ENCODE measurements around the gene CST7.
"Not testable (repeated sequence)": the region's sequence is repeated elsewhere in the genome, so short reads cannot be mapped to it uniquely, and the experiment has no call there.

The CST7 gene

GRCh38 chr20:24943196-24943595 lies 5.9 kb upstream of the CST7 start:
- in situ Hi-C loops (cut with HindIII; ENCODE audit: low sequenced_read_pairs), result no loop called here
- no peak for DNase-seq (ENCODE audit: low read depth)
- no peak overlapping the region for H3K4me3 ChIP-seq (ENCODE audit: low read depth, low read length)
- TF ChIP-seq CTCF (IDR thresholded peaks at IDR 0.05; ENCODE audit: low read depth, low read length, missing control alignments), result no peak

GRCh38 chr20:24943731-24944130 lies 5.3 kb upstream of the CST7 start:
- DNase-seq (ENCODE audit: low read depth), result no peak
- in situ Hi-C loops (cut with HindIII; ENCODE audit: low sequenced_read_pairs), result no loop called here
- TF ChIP-seq CTCF (IDR thresholded peaks at IDR 0.05; ENCODE audit: low read depth, low read length, missing control alignments), result no peak
- no peak overlapping the region for H3K4me3 ChIP-seq (ENCODE audit: low read depth, low read length)

GRCh38 chr20:24946376-24946775 lies 2.7 kb upstream of the CST7 start:
- DNase-seq (ENCODE audit: low read depth); in situ Hi-C loops (cut with HindIII; ENCODE audit: low sequenced_read_pairs); H3K4me3 ChIP-seq (ENCODE audit: low read depth, low read length): not testable (repeated sequence)

GRCh38 chr20:24948396-24948938 lies 602 bp upstream of the CST7 start:
- DNase-seq (ENCODE audit: low read depth); in situ Hi-C loops (cut with HindIII; ENCODE audit: low sequenced_read_pairs); H3K4me3 ChIP-seq (ENCODE audit: low read depth, low read length): not testable (repeated sequence)

- H3K4me3 ChIP-seq (ENCODE audit: low read depth, low read length), result no peak overlapping the region
- in situ Hi-C loops (cut with HindIII; ENCODE audit: low sequenced_read_pairs), result no loop called here
- TF ChIP-seq CTCF (IDR thresholded peaks at IDR 0.05; ENCODE audit: low read depth, low read length, missing control alignments), result no peak
- no peak for DNase-seq (ENCODE audit: low read depth)
Observed at GRCh38 chr20:24949756-24950127, 673 bp downstream of the CST7 start.

GRCh38 chr20:24950128-24950835 lies 1.2 kb downstream of the CST7 start:
- DNase-seq (ENCODE audit: low read depth), result no peak
- H3K4me3 ChIP-seq (ENCODE audit: low read depth, low read length), result no peak overlapping the region
- in situ Hi-C loops (cut with HindIII; ENCODE audit: low sequenced_read_pairs), result no loop called here
- TF ChIP-seq CTCF (IDR thresholded peaks at IDR 0.05; ENCODE audit: low read depth, low read length, missing control alignments), result no peak

GRCh38 chr20:24950836-24951525 lies 1.9 kb downstream of the CST7 start:
- no peak for TF ChIP-seq CTCF (IDR thresholded peaks at IDR 0.05; ENCODE audit: low read depth, low read length, missing control alignments)

More at GRCh38 chr20:24950836-24951525, 1.9 kb downstream of the CST7 start:
- in situ Hi-C loops (cut with HindIII; ENCODE audit: low sequenced_read_pairs), result no loop called here
- DNase-seq (ENCODE audit: low read depth), result no peak
- no peak overlapping the region for H3K4me3 ChIP-seq (ENCODE audit: low read depth, low read length)

Data from astrocyte of the cerebellum (primary cell).